ENCODE results near the gene TUT4. TPM values are rescaled to one million over a fixed set of nuclear protein-coding genes. Genes with fewer than 3 reads are reported as not detected.

TUT4 gene
- polyA plus RNA-seq, 1 donor from 2014 or later, result 84.1 TPM

GRCh38 chr1:52473039-52473438 lies 79.9 kb downstream of the TUT4 start (continued):
- TF ChIP-seq EZH2 (IDR thresholded peaks at IDR 0.05; ENCODE audit: borderline replicate concordance, insufficient read depth, low read length, poor library complexity, severe bottlenecking) (no peak), TAF1 (IDR thresholded peaks at IDR 0.05; ENCODE audit: low read depth) (no peak)

GRCh38 chr1:52472384-52472783 lies 80.5 kb downstream of the TUT4 start:
- Histone ChIP-seq H2AFZ (ENCODE audit: low read depth, low read length) (no peak overlapping the region), H3K4me3 (ENCODE audit: low read length) (no peak overlapping the region), H3K4me2 (ENCODE audit: low read length) (no peak overlapping the region), H4K20me1 (ENCODE audit: insufficient read depth) (no peaks in the 10 kb centered on the region), H3K27me3 (ENCODE audit: insufficient read depth, low read depth, low read length) (no peaks in the 10 kb centered on the region), H3K9ac (ENCODE audit: low read length) (no peak overlapping the region), H3K27ac (ENCODE audit: low read length) (no peak overlapping the region), H3K9me2 (ENCODE audit: insufficient read depth, low read length) (no peaks in the 10 kb centered on the region), H3K9me3 (ENCODE audit: low read length) (no peaks in the 10 kb centered on the region), H3K36me3 (ENCODE audit: insufficient read depth, low read length) (no peaks in the 10 kb centered on the region), H3F3A (ENCODE audit: insufficient read depth, low read length, poor library complexity, severe bottlenecking) (no peaks in the 10 kb centered on the region), H3K79me2 (replicated peaks; ENCODE audit: insufficient read depth, low read length) (no peaks in the 10 kb centered on the region)
- TF ChIP-seq MXI1 (conservative IDR thresholded peaks at IDR 0.05; ENCODE audit: poor library complexity, severe bottlenecking) (no peak), POLR2AphosphoS5 (IDR thresholded peaks at IDR 0.05) (no peak), CTCF (IDR thresholded peaks at IDR 0.05; ENCODE audit: poor library complexity, severe bottlenecking) (no peak), EZH2 (IDR thresholded peaks at IDR 0.05; ENCODE audit: borderline replicate concordance, insufficient read depth, low read length, poor library complexity, severe bottlenecking) (no peak), REST (IDR thresholded peaks at IDR 0.05; ENCODE audit: borderline replicate concordance) (no peak), TAF1 (IDR thresholded peaks at IDR 0.05; ENCODE audit: low read depth) (no peak), EP300 (conservative IDR thresholded peaks at IDR 0.05; ENCODE audit: poor library complexity, severe bottlenecking) (no peak)

- no peaks in the 10 kb centered on the region for H3F3A ChIP-seq (ENCODE audit: insufficient read depth, low read length, poor library complexity, severe bottlenecking)
- H3K9ac ChIP-seq (ENCODE audit: low read length), result no peak overlapping the region
- H4K20me1 ChIP-seq (ENCODE audit: insufficient read depth), result no peaks in the 10 kb centered on the region
- no peaks in the 10 kb centered on the region for H3K79me2 ChIP-seq (replicated peaks; ENCODE audit: insufficient read depth, low read length)
- no peaks in the 10 kb centered on the region for H3K36me3 ChIP-seq (ENCODE audit: insufficient read depth, low read length)
- no peaks in the 10 kb centered on the region for H3K9me2 ChIP-seq (ENCODE audit: insufficient read depth, low read length)
- H3K27ac ChIP-seq (ENCODE audit: low read length), result no peak overlapping the region
- H3K9me3 ChIP-seq (ENCODE audit: low read length), result no peaks in the 10 kb centered on the region
- no peak overlapping the region for H3K4me2 ChIP-seq (ENCODE audit: low read length)
- no peak for TF ChIP-seq SMC3 (conservative IDR thresholded peaks at IDR 0.05; ENCODE audit: poor library complexity)
- TF ChIP-seq CTCF (IDR thresholded peaks at IDR 0.05; ENCODE audit: poor library complexity, severe bottlenecking), result no peak
- no peak for TF ChIP-seq RAD21 (conservative IDR thresholded peaks at IDR 0.05)
- TF ChIP-seq EP300 (conservative IDR thresholded peaks at IDR 0.05; ENCODE audit: poor library complexity, severe bottlenecking), result no peak
- TF ChIP-seq EZH2 (IDR thresholded peaks at IDR 0.05; ENCODE audit: borderline replicate concordance, insufficient read depth, low read length, poor library complexity, severe bottlenecking), result no peak
- no peak for TF ChIP-seq TAF1 (IDR thresholded peaks at IDR 0.05; ENCODE audit: low read depth)
- no peak for TF ChIP-seq POLR2AphosphoS5 (IDR thresholded peaks at IDR 0.05)
- H2AFZ ChIP-seq (ENCODE audit: low read depth, low read length), result no peak overlapping the region
- no peak overlapping the region for H3K4me3 ChIP-seq (ENCODE audit: low read length)
- H3K27me3 ChIP-seq (ENCODE audit: insufficient read depth, low read depth, low read length), result no peaks in the 10 kb centered on the region
Measured at GRCh38 chr1:52469108-52469507, 83.8 kb downstream of the TUT4 start.
